K562 (cell line): ENCODE data around the gene MSL2.

Experiments
- CC2D1A ChIP-seq: fragments of 450-650 bp; IDR thresholded peaks from 2 replicates; pipeline ENCODE4 v1.6.1; 2017; ENCODE audit warnings: mild to moderate bottlenecking
- EZH2 ChIP-seq: IDR thresholded peaks from 2 replicates; pipeline ENCODE4 v1.6.1; 2012; ENCODE audit warnings: low read depth, mild to moderate bottlenecking, inconsistent platforms, low read length, borderline replicate concordance
- POLR2AphosphoS2 ChIP-seq: IDR thresholded peaks from 2 replicates; pipeline ENCODE4 v1.6.1; 2012; ENCODE audit warnings: low read length, improper control_type of control experiment
- SP1 ChIP-seq: sonication (generic); formaldehyde crosslinking; IDR thresholded peaks from 2 replicates; pipeline ENCODE4 v1.8.1; 2022; ENCODE audit warnings: mild to moderate bottlenecking, missing genetic modification reagents
- ZFP30 ChIP-seq: fragments of 250-450 bp; sonication (Bioruptor Pico); IDR thresholded peaks from 2 replicates; pipeline ENCODE4 v1.8.0; 2022; ENCODE audit warnings: moderate library complexity, mild to moderate bottlenecking, inconsistent platforms, borderline replicate concordance
- TF ChIP-seq, protein P1 (sequence below): sonication (generic); formaldehyde crosslinking; IDR thresholded peaks from 2 replicates; pipeline ENCODE4 v1.8.1; 2023; ENCODE audit warnings: mild to moderate bottlenecking, missing genetic modification reagents

DNA sequence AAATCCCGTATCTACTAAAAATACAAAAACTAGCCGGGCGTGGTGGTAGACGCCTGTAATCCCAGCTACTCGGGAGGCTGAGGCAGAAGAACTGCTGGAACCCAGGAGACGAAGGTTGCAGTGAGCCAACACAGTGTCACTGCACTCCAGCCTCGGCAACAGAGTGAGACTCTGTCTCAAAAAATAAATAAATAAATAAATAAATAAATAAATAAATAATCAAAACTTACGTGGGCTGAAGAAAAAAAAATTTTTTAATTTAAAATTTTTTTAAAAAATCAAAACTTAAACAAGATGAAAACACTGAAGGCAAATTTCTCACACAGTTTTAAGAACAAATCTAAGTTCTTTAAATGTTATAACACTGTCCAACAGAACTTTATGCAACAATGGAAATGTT is 14.4 kb downstream of the MSL2 start:
- no peak for TF ChIP-seq CC2D1A
- TF ChIP-seq EZH2: no peak
- no peak for TF ChIP-seq SP1 (CRISPR knock-in tag)
- TF ChIP-seq, protein P1, sequence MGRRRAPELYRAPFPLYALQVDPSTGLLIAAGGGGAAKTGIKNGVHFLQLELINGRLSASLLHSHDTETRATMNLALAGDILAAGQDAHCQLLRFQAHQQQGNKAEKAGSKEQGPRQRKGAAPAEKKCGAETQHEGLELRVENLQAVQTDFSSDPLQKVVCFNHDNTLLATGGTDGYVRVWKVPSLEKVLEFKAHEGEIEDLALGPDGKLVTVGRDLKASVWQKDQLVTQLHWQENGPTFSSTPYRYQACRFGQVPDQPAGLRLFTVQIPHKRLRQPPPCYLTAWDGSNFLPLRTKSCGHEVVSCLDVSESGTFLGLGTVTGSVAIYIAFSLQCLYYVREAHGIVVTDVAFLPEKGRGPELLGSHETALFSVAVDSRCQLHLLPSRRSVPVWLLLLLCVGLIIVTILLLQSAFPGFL: no peak
- TF ChIP-seq ZFP30 (CRISPR knock-in tag): no peak
- TF ChIP-seq POLR2AphosphoS2: no peak
